Measurements from ENCODE around the gene SHH.

DNA sequence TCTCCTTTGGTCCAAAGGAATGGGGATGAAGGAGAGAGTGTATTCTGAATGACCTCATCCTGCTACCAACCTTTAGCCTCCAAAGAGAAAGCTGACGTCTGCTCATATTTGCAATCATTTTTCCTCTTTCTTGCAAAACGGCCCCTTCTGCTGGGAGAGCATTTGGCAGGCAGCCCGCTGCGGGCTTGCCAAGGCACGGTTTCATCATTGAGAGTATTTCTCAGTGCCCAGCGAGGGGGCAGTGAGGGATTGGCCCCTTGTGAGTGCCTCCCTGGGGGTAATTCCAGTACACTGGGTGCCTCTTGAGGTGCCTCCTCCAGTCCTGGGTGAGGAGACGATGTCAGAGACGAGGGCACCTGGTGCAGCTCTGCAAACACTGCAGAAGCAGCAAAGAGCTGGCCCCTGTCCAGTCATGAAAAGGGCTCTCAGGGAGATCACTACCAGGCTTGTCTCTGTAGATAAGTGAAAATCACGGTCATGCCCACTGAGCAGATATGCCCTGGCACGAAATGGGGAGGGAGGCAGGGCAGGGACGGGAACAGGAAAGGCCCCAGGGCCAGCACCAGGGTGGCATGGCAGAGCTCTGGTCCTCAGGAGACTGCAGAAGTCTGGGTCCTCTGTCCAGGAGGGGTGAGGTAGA, 48.7 kb upstream of the SHH start:
- TF ChIP-seq, protein P1, sequence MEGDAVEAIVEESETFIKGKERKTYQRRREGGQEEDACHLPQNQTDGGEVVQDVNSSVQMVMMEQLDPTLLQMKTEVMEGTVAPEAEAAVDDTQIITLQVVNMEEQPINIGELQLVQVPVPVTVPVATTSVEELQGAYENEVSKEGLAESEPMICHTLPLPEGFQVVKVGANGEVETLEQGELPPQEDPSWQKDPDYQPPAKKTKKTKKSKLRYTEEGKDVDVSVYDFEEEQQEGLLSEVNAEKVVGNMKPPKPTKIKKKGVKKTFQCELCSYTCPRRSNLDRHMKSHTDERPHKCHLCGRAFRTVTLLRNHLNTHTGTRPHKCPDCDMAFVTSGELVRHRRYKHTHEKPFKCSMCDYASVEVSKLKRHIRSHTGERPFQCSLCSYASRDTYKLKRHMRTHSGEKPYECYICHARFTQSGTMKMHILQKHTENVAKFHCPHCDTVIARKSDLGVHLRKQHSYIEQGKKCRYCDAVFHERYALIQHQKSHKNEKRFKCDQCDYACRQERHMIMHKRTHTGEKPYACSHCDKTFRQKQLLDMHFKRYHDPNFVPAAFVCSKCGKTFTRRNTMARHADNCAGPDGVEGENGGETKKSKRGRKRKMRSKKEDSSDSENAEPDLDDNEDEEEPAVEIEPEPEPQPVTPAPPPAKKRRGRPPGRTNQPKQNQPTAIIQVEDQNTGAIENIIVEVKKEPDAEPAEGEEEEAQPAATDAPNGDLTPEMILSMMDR (conservative IDR thresholded peaks at IDR 0.05; ENCODE audit: low read depth, low read length) = no peak
- TF ChIP-seq EZH2 (IDR thresholded peaks at IDR 0.05; ENCODE audit: low read length, unreplicated experiment) (no peak), EZH2phosphoT487 (IDR thresholded peaks at IDR 0.05; ENCODE audit: borderline replicate concordance, low read length) (no peak)
